BE2C (cell line): ENCODE results near the gene FAM187B.
A peak's percentile ranks its signal among the peaks of the same experiment; 100 is the strongest.

Source experiments
- DNase-seq: peaks from one replicate; pipeline ENCODE4 v3.0.0-alpha.2; 2020
- H3K27me3 ChIP-seq: fragments of 250-450 bp; sonication (Bioruptor Pico); 2 replicates; pipeline ENCODE4 v1.5.1; 2020; ENCODE audit warnings: mild to moderate bottlenecking
- H3K36me3 ChIP-seq: fragments of 250-450 bp; sonication (Bioruptor Pico); 2 replicates; pipeline ENCODE4 v1.5.1; 2020; ENCODE audit warnings: mild to moderate bottlenecking
- H3K4me1 ChIP-seq: fragments of 250-450 bp; sonication (Bioruptor Pico); 2 replicates; pipeline ENCODE4 v1.5.1; 2020
- H3K4me3 ChIP-seq: 2 replicates; pipeline ENCODE4 v1.5.1; 2011; ENCODE audit warnings: low read depth, low read length
- H3K9me3 ChIP-seq: fragments of 250-450 bp; sonication (Bioruptor Pico); 2 replicates; pipeline ENCODE4 v1.5.1; 2020
- CTCF ChIP-seq: IDR thresholded peaks from 2 replicates; pipeline ENCODE4 v1.5.1; 2012; ENCODE audit warnings: mild to moderate bottlenecking, low read depth, low read length

The FAM187B gene

GRCh38 chr19:35216016-35216832, 12.3 kb downstream of the FAM187B start:
- no peaks in the 10 kb centered on the region for H3K36me3 ChIP-seq
- H3K27me3 ChIP-seq: no peaks in the 10 kb centered on the region
- peaks cover 3% of the 10 kb centered on the region for H3K4me1 ChIP-seq
- no peak for TF ChIP-seq CTCF
- H3K4me3 ChIP-seq: no peak overlapping the region
- H3K9me3 ChIP-seq: no peaks in the 10 kb centered on the region
- DNase-seq: no peak

- H3K4me1 ChIP-seq: peaks cover 3% of the 10 kb centered on the region
- H3K27me3 ChIP-seq: no peaks in the 10 kb centered on the region
- H3K4me3 ChIP-seq: no peak overlapping the region
- H3K9me3 ChIP-seq: no peaks in the 10 kb centered on the region
- DNase-seq: no peak
- no peaks in the 10 kb centered on the region for H3K36me3 ChIP-seq
- TF ChIP-seq CTCF: no peak
Measured at GRCh38 chr19:35214766-35215422, 13.6 kb downstream of the FAM187B start.

- Histone ChIP-seq H3K4me3 (peak overlapping the region; percentile 12; the same call in 1 of the 2 replicates), H3K4me1 (peaks cover 3% of the 10 kb centered on the region), H3K36me3 (no peaks in the 10 kb centered on the region), H3K9me3 (no peaks in the 10 kb centered on the region), H3K27me3 (no peaks in the 10 kb centered on the region)
- TF ChIP-seq CTCF: no peak
- DNase-seq: peak; percentile 77
Measured at GRCh38 chr19:35213663-35214632, 14.6 kb downstream of the FAM187B start.

GRCh38 chr19:35212241-35212640, 16.3 kb downstream of the FAM187B start:
- no peak for DNase-seq
- no peaks in the 10 kb centered on the region for H3K9me3 ChIP-seq
- H3K4me1 ChIP-seq: peaks cover 3% of the 10 kb centered on the region
- H3K36me3 ChIP-seq: no peaks in the 10 kb centered on the region
- no peaks in the 10 kb centered on the region for H3K27me3 ChIP-seq
- no peak overlapping the region for H3K4me3 ChIP-seq
- no peak for TF ChIP-seq CTCF

GRCh38 chr19:35211545-35212230, 16.9 kb downstream of the FAM187B start:
- no peaks in the 10 kb centered on the region for H3K27me3 ChIP-seq
- H3K4me3 ChIP-seq: no peak overlapping the region
- H3K4me1 ChIP-seq: peaks cover 3% of the 10 kb centered on the region
- no peak for TF ChIP-seq CTCF
- no peaks in the 10 kb centered on the region for H3K9me3 ChIP-seq
- H3K36me3 ChIP-seq: no peaks in the 10 kb centered on the region
- DNase-seq: no peak
